ENCODE data around the gene RNU6-7.

The RNU6-7 gene

GRCh38 chr14:32205554-32205953 lies 3.7 kb downstream of the RNU6-7 start:
- DNase-seq (ENCODE audit: low read depth): no peak

DNA sequence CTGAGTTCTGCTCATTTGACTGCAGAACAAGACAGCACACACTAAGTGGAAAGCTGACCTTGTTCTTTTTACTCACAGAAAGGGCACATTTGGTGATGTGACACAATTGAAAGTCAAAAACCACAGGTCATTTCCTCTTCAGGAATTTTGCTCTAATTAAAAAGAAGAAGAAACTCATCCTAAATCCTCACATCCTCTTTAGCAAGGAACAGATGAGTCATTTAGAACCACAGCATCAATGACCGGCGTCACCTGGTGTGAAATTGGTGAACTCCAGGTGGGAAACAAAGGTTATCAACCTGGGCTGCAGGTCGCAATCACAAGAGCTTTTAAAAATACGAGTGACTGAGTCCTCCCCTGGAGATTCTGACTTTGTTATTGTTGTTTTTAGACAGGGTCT lies 4.1 kb downstream of the RNU6-7 start:
- DNase-seq (ENCODE audit: low read depth): no peak

DNA sequence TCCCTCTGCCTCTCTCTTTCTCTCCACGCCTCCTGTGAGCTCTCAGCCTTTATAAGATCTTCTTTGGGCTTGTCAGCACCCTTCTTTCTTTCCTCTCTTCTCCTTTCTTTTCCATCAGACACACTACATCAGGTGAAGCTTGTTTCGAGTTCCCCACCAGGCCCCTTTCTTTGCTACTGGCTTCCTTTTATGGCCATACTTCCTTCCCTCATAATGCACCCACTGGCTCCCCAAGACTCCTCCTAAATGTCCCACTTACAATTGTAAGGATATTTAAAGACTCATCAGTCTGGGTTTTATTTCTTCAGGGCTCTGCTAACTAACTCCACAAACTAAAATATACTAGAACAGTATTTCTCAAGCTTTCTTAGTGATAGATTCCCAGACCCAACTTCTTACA lies 4.7 kb downstream of the RNU6-7 start:
- DNase-seq (ENCODE audit: low read depth): no peak

GRCh38 chr14:32208490-32208889 lies 6.6 kb downstream of the RNU6-7 start:
- no peak for DNase-seq (ENCODE audit: low read depth)

- DNase-seq (ENCODE audit: low read depth): no peak
Measured at GRCh38 chr14:32209471-32209870, 7.6 kb downstream of the RNU6-7 start.

DNA sequence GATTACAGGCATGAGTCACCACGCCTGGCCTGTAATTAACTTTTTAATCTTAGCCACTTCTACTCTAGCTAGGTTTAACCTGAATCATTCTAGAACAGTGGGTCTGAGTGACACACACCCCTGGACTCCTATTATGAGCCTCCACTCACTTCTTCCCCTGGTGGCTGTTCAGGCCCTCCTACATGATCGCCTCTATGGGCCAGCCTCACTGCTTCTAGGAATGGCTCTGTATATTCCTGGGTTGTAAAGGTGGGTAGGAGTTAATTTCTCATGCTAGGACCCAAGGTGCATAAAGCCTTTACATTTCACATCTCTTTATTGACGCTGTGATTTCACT lies 9.2 kb downstream of the RNU6-7 start:
- DNase-seq (ENCODE audit: low read depth): no peak

DNA sequence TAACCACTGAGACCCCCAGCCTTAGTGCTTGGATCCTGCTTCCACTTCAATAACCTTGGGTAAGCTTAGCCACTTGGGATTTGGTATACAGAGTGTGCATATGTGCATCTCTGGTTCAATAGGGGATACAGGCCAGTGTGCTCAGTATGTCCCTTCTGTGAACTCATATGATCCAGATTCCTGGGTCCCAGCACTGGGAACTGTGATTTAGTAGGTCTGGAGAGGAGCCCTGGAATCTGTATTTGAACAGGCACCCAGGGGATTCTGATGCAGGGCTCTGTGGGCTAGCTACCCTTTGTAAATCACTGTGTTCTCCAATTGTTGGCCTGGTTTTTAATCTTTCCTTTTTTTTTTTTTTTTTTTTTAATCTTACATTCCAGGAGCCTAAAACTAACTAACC lies 11.0 kb downstream of the RNU6-7 start:
- DNase-seq (ENCODE audit: low read depth): no peak

DNA sequence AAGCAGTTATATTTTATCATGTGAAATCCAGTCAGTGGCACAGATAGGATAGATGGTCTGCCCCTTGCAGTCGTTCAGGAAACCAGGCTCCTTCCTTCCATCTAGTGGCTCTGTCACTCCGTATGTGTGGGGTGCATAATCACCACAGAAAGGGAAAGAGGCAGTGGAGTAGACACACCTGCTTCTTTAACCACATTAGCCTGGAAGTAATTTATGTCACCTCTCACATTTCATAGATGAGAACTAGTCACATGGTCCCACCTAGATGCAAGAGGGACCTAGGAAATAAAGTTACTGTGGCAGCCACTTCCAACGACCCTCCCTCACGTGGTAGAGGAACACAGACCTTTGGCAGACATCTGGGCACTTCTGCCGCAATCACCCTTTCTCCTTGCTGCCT lies 15.5 kb downstream of the RNU6-7 start:
- DNase-seq (ENCODE audit: low read depth): no peak

DNA sequence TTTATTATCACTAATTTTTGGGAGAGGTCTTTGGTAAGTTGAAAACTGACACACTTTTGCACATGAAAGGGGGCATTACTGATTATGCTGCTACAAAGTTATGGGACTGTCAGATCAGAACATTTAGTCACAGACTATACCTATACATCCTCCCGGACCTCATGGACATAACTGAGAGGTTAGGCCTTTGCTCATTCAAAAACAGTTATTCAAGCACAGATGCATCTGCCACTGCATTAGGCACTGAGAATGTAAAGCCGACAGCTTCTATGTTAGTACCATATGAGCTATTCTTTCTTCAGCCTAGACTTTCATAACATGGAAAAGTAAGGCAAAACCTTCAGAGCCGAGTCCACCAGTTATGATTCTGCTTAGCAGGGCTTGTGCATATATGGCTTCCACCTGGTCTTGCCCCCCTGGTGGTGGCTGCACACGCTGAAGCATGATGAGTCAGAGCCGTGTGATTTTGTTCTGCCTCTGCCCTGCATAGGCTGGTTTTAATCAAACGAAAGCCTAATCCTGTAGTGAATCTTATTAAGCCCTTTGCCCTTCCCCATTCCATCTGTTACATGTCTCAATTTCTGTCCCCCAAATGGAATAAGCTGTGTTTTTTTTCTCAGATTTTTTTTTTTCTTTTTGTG lies 23.0 kb downstream of the RNU6-7 start:
- DNase-seq (ENCODE audit: low read depth): no peak

- DNase-seq (ENCODE audit: low read depth): no peak
Measured at GRCh38 chr14:32225378-32225920, 23.6 kb downstream of the RNU6-7 start.

DNA sequence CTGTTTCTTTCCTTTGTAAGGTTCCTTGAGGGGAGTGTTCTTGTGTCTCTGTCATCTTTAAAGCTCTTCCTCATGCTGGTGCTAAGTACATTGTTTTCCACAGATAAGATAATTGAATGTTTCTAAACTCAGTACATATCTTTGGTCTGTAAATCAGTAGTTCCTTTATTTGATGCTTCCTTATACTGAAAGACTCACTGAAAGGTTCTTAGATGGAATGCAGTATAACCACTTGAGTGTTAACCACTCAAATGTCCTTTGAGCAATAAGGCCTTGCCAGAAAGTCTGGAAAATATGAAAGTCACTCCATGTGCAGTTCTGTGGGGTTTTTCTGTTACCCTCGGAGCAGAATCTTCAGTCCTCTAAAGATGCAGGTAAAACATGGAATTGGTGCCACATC lies 24.2 kb downstream of the RNU6-7 start:
- no peak for DNase-seq (ENCODE audit: low read depth)

DNA sequence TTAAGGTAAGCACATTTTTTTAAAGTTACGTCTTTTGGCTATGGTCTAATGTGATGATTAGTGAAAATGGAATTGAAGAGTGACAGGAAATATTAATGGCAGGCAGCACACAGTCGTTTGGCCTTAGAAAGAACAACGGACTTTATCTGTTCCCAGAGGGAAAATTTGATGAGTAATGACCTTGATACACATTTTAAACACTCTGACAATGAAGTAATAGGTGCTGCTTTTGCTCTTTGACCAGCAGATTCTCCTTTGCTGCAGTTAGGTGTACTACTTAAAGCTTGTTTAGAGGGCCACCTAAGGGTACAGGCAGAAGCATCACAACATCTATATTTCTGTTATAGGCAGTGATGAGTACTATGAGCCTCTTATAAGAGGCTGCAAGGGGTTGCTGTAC lies 28.3 kb downstream of the RNU6-7 start:
- DNase-seq (ENCODE audit: low read depth): no peak

DNA sequence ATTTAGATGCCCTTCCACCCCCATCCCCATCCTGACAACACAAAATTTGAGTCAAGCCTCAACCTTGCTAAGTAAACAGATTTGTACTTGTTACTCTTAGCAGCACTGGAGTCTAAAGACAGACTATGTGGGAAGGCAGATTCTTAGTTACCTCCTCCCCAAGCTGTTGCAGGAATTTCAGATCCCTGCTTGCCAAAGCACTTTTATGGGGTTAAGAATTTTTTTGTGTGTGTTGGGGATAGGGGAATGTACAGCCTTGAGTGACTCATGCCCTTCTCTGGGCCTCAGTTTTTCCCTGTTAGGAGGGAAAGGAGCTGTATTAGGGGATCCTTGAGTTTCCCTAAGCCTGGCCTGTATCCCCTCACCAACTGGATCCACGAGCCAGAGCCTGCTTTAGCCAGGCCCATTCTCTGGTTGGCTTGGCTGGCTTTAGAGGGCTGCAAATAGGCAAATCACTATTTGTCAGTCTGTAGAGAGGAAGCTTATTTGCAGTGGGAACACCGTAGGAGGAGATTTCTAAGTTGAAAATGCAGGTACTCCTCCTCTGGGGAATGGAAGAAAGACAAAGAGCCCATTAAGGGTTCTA lies 28.9 kb downstream of the RNU6-7 start:
- peak; percentile 84 for DNase-seq (ENCODE audit: low read depth)

DNA sequence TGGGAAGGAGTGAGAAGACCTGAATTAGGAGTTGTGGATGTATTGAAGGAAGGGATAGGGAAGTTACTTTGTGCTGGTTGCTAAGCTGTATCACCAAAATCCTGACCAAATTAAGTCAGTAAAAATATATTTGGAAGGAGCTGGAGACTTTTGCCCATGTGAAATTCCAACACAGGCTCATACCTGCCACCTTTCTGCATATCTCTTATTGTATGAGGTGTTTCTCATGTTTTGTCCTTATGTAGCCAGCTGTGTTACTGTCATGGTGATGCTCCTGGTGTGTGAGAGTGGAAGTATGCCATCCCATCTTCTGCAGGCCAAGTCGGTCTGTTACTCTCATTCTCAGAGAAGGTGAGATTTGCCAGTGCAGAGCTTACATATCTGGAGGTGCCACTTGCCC lies 30.6 kb downstream of the RNU6-7 start:
- DNase-seq (ENCODE audit: low read depth): no peak

GRCh38 chr14:32233260-32233659 lies 31.4 kb downstream of the RNU6-7 start:
- DNase-seq (ENCODE audit: low read depth): no peak

GRCh38 chr14:32244404-32244803 lies 42.6 kb downstream of the RNU6-7 start:
- no peak for DNase-seq (ENCODE audit: low read depth)

GRCh38 chr14:32246751-32247150 lies 44.9 kb downstream of the RNU6-7 start:
- DNase-seq (ENCODE audit: low read depth): no peak

- DNase-seq (ENCODE audit: low read depth): no peak
Measured at GRCh38 chr14:32249371-32249770, 47.5 kb downstream of the RNU6-7 start.

GRCh38 chr14:32249780-32250179 lies 47.9 kb downstream of the RNU6-7 start:
- no peak for DNase-seq (ENCODE audit: low read depth)

- no peak for DNase-seq (ENCODE audit: low read depth)
Measured at GRCh38 chr14:32250681-32251080, 48.8 kb downstream of the RNU6-7 start.

DNA sequence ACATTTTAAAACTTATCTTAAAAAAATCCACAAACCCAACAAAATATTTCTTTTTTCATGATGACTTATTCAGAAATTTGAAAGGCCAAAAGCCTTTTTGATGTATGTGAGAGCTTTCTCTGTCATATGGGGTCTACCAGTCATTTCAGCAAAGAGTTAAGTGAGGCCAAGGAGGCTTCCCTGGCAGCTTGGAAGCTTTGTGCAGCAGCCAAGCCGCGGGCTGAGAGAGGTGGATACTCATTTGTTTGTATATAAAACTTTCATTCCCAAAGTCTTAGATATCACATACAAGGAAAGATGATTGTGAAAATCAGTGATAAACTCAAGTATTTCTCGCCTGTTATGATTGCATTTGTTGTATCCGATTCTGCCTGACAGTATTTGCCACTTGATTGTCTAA lies 49.7 kb downstream of the RNU6-7 start:
- no peak for DNase-seq (ENCODE audit: low read depth)
